Epithelial cell of esophagus (primary cell): ENCODE measurements around the gene GBX2.

Source experiments
- DNase-seq: peaks from one replicate; pipeline ENCODE4 v3.0.0; 2010; ENCODE audit warnings: low read depth
- H3K4me3 ChIP-seq: 2 replicates; pipeline ENCODE4 v1.5.1; 2011; ENCODE audit warnings: mild to moderate bottlenecking, low read length, control low read depth
- TF ChIP-seq, protein P1 (sequence below): IDR thresholded peaks from 2 replicates; pipeline ENCODE4 v1.5.1; 2011; ENCODE audit warnings: low read depth, mild to moderate bottlenecking, low read length, control low read depth, inconsistent platforms; ENCODE audit not compliant: insufficient read depth; ENCODE audit errors: missing control alignments

Gene GBX2

DNA sequence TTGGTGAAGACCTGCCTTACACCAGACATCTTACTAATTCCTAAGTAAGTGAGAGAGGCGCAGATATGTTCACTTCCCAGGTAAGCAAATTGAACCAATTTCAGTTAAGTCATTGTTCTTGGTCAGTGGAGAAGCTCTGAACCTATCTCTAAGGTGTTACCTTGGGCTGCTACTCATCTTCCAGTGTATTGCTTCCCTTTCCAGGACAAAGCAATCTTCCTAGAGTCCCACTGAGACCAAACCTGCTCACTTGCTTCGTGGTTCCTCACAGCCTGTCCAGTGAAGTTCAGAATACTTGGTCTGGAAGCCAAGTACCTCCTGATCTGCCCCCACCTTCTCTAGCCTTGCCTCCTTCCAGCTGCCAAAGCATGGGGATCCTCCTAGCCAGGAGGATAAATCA lies 22.5 kb upstream of the GBX2 start:
- TF ChIP-seq, protein P1, sequence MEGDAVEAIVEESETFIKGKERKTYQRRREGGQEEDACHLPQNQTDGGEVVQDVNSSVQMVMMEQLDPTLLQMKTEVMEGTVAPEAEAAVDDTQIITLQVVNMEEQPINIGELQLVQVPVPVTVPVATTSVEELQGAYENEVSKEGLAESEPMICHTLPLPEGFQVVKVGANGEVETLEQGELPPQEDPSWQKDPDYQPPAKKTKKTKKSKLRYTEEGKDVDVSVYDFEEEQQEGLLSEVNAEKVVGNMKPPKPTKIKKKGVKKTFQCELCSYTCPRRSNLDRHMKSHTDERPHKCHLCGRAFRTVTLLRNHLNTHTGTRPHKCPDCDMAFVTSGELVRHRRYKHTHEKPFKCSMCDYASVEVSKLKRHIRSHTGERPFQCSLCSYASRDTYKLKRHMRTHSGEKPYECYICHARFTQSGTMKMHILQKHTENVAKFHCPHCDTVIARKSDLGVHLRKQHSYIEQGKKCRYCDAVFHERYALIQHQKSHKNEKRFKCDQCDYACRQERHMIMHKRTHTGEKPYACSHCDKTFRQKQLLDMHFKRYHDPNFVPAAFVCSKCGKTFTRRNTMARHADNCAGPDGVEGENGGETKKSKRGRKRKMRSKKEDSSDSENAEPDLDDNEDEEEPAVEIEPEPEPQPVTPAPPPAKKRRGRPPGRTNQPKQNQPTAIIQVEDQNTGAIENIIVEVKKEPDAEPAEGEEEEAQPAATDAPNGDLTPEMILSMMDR = no peak
- no peak overlapping the region for H3K4me3 ChIP-seq
- DNase-seq = no peak

DNA sequence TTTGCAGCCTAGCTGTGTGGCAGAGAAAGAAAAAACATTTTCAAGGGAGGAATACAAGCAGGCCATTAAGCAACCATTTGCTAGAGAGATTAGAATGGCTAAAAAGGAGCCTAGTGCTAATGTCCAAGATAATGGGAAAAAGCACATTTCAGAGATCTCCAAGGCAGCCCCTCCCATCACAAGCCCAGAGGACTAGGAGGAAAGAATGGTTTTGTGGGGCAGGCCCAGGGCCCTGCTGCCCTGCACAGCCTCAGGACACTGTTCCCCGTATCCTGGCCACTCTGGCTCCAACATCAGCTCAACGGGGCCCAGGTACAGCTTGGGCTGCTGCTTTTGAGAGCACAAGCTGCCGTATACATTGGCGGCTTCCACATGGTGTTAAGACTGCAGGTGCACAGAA lies 16.5 kb upstream of the GBX2 start:
- DNase-seq = no peak
- no peak overlapping the region for H3K4me3 ChIP-seq
- TF ChIP-seq, protein P1 = no peak

DNA sequence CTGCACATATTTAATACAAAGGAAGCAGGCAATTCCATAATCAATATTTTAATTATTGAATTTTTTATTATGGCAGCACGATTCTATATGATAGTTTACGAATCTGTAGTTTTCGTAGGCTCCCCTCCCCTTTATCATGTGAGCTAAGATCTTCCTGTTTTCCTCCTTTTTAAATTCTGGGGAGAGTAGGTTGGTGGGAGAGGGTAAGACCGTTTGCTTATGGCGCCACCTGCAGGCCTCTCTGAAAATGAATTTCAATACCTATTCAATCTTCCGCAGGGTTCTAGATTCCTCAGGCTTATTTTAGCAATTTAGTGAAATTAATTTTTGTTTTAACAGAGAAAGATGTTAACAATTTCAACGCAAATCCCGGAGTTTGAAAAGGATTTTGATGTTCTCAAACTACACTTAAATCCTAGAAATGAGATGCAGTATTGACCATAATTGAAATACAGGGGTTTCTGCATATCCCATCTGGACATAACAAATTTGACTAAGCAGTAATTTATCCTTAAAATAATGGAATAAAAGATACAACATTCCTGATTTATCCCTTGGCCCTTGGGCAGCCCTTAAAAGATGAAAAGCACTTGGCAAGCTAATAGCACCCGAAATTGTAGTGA lies 12.8 kb upstream of the GBX2 start:
- TF ChIP-seq, protein P1 = peak; percentile 75
- H3K4me3 ChIP-seq = no peak overlapping the region
- DNase-seq = peak; percentile 65

DNA sequence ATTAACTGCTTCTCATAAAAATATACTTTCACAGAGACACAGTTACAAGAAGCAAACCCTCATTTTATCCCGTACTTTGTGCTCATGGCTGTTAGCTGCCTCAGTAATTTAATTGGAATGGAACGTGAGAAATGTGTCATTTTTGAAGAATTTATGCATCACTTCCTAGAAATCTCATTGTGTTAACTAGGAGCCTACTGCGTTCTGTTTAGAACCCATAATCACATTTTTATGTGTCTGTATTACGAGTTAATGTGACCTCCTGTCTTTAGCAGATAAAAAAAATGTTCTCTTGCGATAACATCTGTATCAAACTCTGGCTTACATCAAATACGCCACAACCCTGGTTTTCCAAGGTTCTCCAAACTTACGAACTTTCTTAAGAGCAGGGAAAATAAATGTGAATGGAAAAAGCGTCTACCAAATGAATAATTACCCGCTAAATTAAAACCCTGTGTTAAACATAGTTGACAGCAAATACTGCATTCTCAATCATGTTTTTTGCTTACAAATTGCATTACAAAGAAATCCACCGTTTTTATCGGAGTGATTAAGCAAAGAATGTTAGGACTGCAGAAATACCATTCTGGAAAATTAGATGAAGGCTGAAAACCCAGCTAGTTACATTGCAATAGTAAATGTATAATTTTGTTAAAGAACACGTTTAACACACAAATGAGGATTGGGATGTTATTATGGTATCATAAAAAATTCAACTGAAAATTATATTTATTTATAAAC lies 12.1 kb upstream of the GBX2 start:
- TF ChIP-seq, protein P1 = no peak
- peak; percentile 77 for DNase-seq
- no peak overlapping the region for H3K4me3 ChIP-seq

DNA sequence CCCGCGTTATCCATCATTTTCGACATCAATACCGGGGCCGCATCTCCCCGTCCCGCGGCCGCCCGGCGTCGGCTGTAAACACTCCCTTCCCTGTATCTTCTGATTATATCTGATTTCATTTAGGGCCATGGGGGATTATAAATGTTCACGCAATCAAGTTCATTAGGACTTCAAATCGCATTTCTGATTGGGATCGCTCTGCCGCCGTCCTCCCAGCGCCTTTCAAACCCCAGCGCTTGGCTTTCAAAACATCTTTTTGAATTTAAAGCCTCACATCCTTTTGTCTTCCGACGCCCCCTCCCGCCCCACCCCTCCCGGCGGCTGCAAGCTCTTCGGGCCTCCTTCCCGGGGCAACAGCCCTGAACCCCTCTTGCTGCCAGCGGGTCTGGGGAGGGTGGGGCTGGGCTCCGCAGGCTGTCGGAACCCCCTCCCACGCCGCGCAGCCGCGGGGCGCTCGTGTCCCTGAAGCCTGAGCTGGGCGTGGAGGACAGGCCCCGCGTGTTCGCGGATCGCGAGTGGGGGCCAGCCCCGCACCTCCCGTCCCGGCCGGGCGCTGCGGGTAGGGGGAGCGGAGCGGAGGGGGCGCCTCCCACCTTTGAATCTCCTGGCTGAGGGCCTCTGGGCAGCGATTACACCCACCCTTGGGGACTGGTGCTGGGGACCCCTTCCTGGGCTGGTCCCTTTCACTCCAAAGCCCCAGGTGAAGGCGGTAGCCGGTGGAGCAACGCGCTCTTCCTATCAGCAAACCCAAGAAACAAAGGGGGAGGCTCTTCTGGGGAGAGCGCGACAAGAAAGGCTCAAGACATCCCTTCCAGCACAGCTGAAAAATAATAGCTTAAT lies 11.3 kb upstream of the GBX2 start:
- DNase-seq = no peak
- no peak overlapping the region for H3K4me3 ChIP-seq
- TF ChIP-seq, protein P1 = no peak

DNA sequence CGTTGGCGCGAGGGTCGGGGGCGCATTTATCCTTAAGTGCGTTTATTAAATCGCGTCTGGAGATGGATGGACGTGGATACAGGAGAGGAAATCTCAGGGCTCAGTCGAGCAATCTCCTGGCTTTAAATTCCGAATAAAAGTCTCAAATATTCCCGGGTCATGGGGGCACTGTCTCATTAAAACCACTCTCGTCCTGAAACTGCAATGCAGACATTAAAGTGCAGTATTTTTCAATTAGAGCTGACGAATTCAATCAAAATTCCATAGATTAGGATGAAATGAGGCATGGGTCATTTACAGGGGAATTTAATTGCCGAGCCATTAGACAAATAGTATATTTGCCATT lies 10.7 kb upstream of the GBX2 start:
- peak overlapping the region; percentile 37 for H3K4me3 ChIP-seq
- no peak for DNase-seq
- TF ChIP-seq, protein P1 = no peak
